Measurements from ENCODE around the gene CD300LF. TPM values are rescaled to one million over a fixed set of nuclear protein-coding genes. Genes with fewer than 3 reads are reported as not detected.

CD300LF gene
- total and polyA plus RNA-seq, 3 experiments from 2014 or later: not detected

DNA sequence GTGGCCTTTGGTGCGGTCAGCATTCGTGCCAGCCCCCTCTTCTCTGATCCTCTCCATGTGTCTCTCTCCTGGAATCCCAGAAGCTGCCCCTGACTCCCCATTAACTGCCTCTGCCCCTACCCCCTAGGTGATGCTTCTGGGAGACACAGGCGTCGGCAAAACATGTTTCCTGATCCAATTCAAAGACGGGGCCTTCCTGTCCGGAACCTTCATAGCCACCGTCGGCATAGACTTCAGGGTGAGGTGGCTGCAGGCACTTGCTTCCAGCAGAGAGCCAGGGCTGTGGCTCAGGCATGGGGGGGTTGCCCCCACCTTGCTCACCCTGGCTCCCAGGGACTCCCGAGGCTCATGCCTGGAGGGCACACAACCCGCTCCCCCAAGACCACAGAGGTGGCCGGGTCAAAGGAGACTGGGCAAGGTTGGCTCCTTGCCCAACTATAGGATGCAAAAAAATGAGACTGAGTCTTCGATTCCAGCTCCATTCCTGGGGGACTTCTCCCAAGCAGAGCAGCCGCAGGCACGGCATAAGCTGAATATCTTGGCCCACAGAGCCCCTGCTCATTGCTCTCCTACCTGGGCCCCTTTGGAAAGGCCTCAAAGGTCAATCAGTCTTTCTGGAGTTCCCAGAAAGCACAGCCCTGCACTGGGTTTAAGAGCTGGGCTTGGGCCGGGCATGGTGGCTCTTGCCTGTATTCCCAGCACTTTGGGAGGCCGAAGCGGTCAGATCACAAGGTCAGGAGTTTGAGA is 28.1 kb upstream of the CD300LF start:
- H3K27me3 ChIP-seq (ENCODE audit: insufficient read depth, low read length, poor library complexity, severe bottlenecking): no peaks in the 10 kb centered on the region
- peak overlapping the region; percentile 71 to 97 (median 85) for H3K4me3 Mint-ChIP-seq
- DNase-seq: peak in 1 of 5 donors; percentile 42
- peaks cover 0 to 9% (median 3%) of the 10 kb centered on the region in 3 donors for H3K36me3 Mint-ChIP-seq
- peaks cover 0 to 2% (median 0%) of the 10 kb centered on the region in 5 donors for H3K9me3 Mint-ChIP-seq
- peaks cover 90% of the 10 kb centered on the region for H3K4me1 ChIP-seq (ENCODE audit: insufficient read depth, low read length)
- H3K4me1 Mint-ChIP-seq: peaks cover 77 to 85% (median 78%) of the 10 kb centered on the region in 3 donors
- H3K27me3 Mint-ChIP-seq: no peaks in the 10 kb centered on the region
- H3K36me3 ChIP-seq (ENCODE audit: insufficient read depth, low read length): no peaks in the 10 kb centered on the region
- H3K4me3 ChIP-seq (ENCODE audit: low read length): no peak overlapping the region
- ChIA-PET CTCF (interaction anchor here (1.2 to 9.1 kb wide), 4 partner anchors 14 to 84 kb away, joined by 5 to 203 read pairs (median 33); no protein-coding TSS in a partner anchor), POLR2A (interaction anchor here (0.6 to 1.9 kb wide), 7 partner anchors 10 to 1997 kb away, joined by 3 to 8 read pairs (median 7); partner anchors contain the start of genes FDXR and MFSD11)
- H3K27ac ChIP-seq (ENCODE audit: low read depth, low read length): no peak overlapping the region
- H3K27ac Mint-ChIP-seq: peak overlapping the region in 6 of 8 donors; percentile 65 to 96 (median 92)
- H3K9me3 ChIP-seq (ENCODE audit: low read length): no peaks in the 10 kb centered on the region

DNA sequence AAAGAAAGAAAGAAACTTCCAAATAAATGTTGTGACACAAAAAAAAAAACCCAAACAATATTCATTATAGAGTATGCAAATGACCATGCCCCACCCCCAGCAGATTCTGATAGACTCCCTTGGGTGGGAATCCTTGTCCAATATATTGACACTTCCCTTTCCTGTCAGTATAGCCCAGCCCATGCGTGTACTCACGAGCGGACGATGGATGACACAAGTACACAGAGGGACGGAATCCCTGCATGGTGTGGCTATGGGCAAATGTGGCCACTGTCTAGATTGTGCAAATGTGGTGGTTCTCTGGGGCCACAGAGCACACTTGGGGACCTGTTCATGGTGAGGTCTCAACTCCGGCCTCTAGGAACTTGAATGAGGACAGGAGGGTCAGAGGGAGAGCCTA is 27.4 kb upstream of the CD300LF start:
- DNase-seq: peak in 1 of 5 donors; percentile 33
- ChIA-PET POLR2A (interaction anchor here (4.0 kb wide), 1 partner anchor 83 kb away, joined by 31 read pairs; no protein-coding TSS in a partner anchor), CTCF (interaction anchor here (3.3 to 9.1 kb wide), 3 partner anchors 15 to 83 kb away, joined by 33 to 203 read pairs (median 33); no protein-coding TSS in a partner anchor)
- H3K4me1 ChIP-seq (ENCODE audit: insufficient read depth, low read length): peaks cover 84% of the 10 kb centered on the region
- no peaks in the 10 kb centered on the region for H3K36me3 ChIP-seq (ENCODE audit: insufficient read depth, low read length)
- H3K9me3 ChIP-seq (ENCODE audit: low read length): no peaks in the 10 kb centered on the region
- H3K4me3 ChIP-seq (ENCODE audit: low read length): peak overlapping the region; percentile 18
- H3K36me3 Mint-ChIP-seq: peaks cover 0 to 9% (median 3%) of the 10 kb centered on the region in 3 donors
- H3K27me3 ChIP-seq (ENCODE audit: insufficient read depth, low read length, poor library complexity, severe bottlenecking): no peaks in the 10 kb centered on the region
- peak overlapping the region in 5 of 7 donors; percentile 41 to 99 (median 59) for H3K4me3 Mint-ChIP-seq
- no peak overlapping the region for H3K27ac ChIP-seq (ENCODE audit: low read depth, low read length)
- H3K27me3 Mint-ChIP-seq: no peaks in the 10 kb centered on the region
- peaks cover 0 to 2% (median 0%) of the 10 kb centered on the region in 5 donors for H3K9me3 Mint-ChIP-seq
- H3K27ac Mint-ChIP-seq: peak overlapping the region; percentile 32 to 95 (median 74)
- H3K4me1 Mint-ChIP-seq: peaks cover 74 to 82% (median 77%) of the 10 kb centered on the region in 3 donors

DNA sequence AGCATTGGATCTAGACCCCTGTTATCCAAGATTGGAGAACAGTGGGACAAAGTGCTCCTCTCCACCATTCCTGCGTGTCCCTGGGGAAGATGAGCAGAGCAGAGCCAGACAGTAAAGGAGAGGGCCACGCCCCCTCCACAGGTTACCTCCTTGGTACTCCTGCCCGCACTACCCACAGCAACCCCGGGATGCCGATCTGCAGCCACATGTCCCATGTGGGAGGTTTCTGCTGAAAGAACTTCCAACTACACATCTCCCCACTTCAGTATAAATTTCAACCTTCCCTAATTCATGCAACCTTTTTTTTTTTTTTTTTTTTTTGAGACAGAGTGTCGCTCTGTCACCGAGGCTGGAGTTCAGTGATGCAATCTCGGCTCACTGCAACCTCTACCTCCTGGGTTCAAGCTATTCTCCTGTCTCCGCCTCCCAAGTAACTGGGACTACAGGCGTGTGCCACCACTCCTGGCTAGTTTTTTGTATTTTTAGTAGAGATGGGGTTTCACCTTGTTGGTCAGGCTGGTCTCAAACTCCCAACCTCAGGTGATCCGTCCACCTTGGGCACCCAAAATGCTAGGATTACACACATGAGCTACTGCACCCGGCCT is 26.6 kb upstream of the CD300LF start:
- H3K4me3 ChIP-seq (ENCODE audit: low read length): peak overlapping the region; percentile 98
- Mint-ChIP-seq H3K4me3 (peak overlapping the region; percentile 91 to 99 (median 97)), H3K36me3 (peaks cover 0 to 7% (median 3%) of the 10 kb centered on the region in 3 donors), H3K9me3 (peaks cover 0 to 2% (median 0%) of the 10 kb centered on the region in 5 donors), H3K27ac (peak overlapping the region; percentile 80 to 95 (median 91)), H3K27me3 (no peaks in the 10 kb centered on the region), H3K4me1 (peaks cover 68 to 76% (median 73%) of the 10 kb centered on the region in 3 donors)
- no peaks in the 10 kb centered on the region for H3K27me3 ChIP-seq (ENCODE audit: insufficient read depth, low read length, poor library complexity, severe bottlenecking)
- H3K27ac ChIP-seq (ENCODE audit: low read depth, low read length): no peak overlapping the region
- CTCF ChIA-PET: interaction anchor here (1.0 to 9.1 kb wide), 7 partner anchors 16 to 367 kb away, joined by 3 to 203 read pairs (median 30); no protein-coding TSS in a partner anchor
- peak in 1 of 5 donors; percentile 51 for DNase-seq
- no peaks in the 10 kb centered on the region for H3K36me3 ChIP-seq (ENCODE audit: insufficient read depth, low read length)
- no peaks in the 10 kb centered on the region for H3K9me3 ChIP-seq (ENCODE audit: low read length)
- H3K4me1 ChIP-seq (ENCODE audit: insufficient read depth, low read length): peaks cover 76% of the 10 kb centered on the region
- POLR2A ChIA-PET: interaction anchor here (0.6 to 4.0 kb wide), 6 partner anchors 8 to 82 kb away, joined by 3 to 39 read pairs (median 12); partner anchors contain the start of gene NHERF1

DNA sequence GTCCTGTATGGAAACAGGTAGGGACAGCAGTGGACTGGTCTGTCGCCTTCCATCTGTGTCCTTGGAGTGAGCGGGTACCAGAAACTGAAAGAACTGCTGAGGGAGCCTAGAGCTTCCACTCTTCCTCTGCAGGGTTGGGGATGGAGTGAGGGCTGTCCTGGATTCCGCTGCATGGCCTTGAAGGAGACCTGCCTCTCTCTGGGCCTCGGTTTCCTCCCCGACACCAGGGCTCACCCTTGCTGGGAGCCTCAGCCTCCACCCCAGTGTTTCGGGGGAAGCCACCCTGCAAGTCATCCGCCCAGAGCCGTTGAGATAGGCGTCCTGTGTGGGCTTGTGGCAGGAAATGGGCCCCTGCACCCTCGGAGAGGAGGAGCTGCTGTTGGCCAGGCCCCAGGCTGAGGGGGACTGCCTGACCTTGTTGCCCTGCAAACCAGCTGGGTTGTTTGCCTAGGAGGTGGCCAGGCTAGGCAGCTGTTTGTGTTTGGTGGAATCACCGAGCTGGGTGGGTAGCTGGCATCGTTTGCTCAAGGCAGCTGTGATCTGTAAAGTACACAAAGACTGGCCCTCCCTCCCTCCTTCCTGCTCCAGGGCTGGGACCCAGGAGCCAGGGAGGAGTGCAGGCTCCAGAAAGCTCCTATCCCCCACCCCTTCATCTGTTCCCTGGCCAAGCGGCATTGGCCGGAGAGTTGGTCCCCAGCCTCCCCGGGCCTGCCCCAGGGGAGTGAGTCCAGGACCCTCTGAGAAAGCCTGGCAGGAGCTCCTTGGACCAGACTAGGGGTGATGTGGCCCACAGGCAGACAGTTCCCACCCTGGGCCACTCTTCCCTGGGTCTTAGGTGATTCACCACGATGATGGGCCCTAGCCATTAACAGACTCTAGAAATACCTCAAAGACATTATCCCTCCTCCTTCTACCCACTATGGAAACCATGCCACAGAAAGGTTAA is 25.6 kb upstream of the CD300LF start:
- Mint-ChIP-seq H3K4me3 (peak overlapping the region; percentile 91 to 99 (median 97)), H3K36me3 (peaks cover 0 to 4% (median 2%) of the 10 kb centered on the region in 3 donors), H3K9me3 (peaks cover 0 to 2% (median 0%) of the 10 kb centered on the region in 5 donors), H3K27ac (peak overlapping the region; percentile 80 to 95 (median 91)), H3K27me3 (no peaks in the 10 kb centered on the region), H3K4me1 (peaks cover 58 to 65% (median 63%) of the 10 kb centered on the region in 3 donors)
- peaks cover 66% of the 10 kb centered on the region for H3K4me1 ChIP-seq (ENCODE audit: insufficient read depth, low read length)
- POLR2A ChIA-PET: interaction anchor here (0.5 to 4.0 kb wide), 13 partner anchors 9 to 286 kb away, joined by 3 to 39 read pairs (median 4); partner anchors contain the start of genes NAT9 and NHERF1
- H3K36me3 ChIP-seq (ENCODE audit: insufficient read depth, low read length): no peaks in the 10 kb centered on the region
- H3K27ac ChIP-seq (ENCODE audit: low read depth, low read length): peak overlapping the region; percentile 63
- no peaks in the 10 kb centered on the region for H3K9me3 ChIP-seq (ENCODE audit: low read length)
- peak overlapping the region; percentile 98 for H3K4me3 ChIP-seq (ENCODE audit: low read length)
- CTCF ChIA-PET: interaction anchor here (0.6 to 9.1 kb wide), 24 partner anchors 8 to 368 kb away, joined by 3 to 203 read pairs (median 7); partner anchors contain the start of genes FDXR, GRIN2C and NAT9
- no peaks in the 10 kb centered on the region for H3K27me3 ChIP-seq (ENCODE audit: insufficient read depth, low read length, poor library complexity, severe bottlenecking)
- peak; percentile 68 to 91 (median 79) for DNase-seq

DNA sequence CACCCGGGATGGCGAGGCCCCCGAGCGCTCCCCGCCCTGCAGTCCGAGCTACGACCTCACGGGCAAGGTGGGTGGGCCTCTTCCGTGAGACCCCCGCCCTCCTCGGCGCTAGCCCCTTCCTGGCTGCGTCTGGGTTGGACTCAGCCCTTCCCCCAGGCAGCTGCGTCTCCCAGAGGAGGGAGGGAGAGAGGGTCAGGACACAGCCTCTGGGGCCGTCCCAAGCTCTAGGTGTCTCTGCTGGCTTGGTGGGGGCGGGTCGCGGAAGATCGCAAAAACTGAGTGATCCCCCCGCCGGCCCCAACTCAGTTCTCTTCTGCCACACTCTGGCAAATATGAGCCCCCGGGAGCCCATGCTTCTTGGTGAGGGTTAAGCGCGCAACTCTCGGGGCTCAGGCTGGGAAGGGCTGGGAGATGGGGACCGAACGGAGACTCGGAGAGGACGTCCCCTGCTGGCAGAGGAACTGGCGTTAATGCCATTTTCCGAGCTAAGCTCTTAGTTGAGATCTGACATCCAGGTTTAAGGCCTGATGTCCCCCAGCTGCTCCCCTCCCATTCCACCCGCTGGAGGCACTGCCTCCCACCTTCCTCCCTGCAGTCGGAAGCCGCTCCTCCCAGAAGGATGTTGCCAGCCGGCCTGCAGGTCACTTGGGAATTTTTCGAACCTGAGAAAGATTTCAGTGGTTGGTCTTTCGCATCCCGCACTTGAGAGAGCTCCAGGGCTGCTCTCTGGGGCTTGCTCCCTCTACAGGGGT is 24.8 kb upstream of the CD300LF start:
- Mint-ChIP-seq H3K27me3 (no peaks in the 10 kb centered on the region), H3K9me3 (no peaks in the 10 kb centered on the region), H3K4me3 (peak overlapping the region; percentile 91 to 99 (median 97)), H3K36me3 (peaks cover 0 to 2% (median 2%) of the 10 kb centered on the region in 3 donors), H3K4me1 (peaks cover 49 to 57% (median 55%) of the 10 kb centered on the region in 3 donors), H3K27ac (peak overlapping the region; percentile 80 to 95 (median 91))
- no peaks in the 10 kb centered on the region for H3K27me3 ChIP-seq (ENCODE audit: insufficient read depth, low read length, poor library complexity, severe bottlenecking)
- no peaks in the 10 kb centered on the region for H3K9me3 ChIP-seq (ENCODE audit: low read length)
- H3K36me3 ChIP-seq (ENCODE audit: insufficient read depth, low read length): no peaks in the 10 kb centered on the region
- H3K4me1 ChIP-seq (ENCODE audit: insufficient read depth, low read length): peaks cover 62% of the 10 kb centered on the region
- peak overlapping the region; percentile 63 for H3K27ac ChIP-seq (ENCODE audit: low read depth, low read length)
- peak in 4 of 5 donors; percentile 41 to 68 (median 56) for DNase-seq
- ChIA-PET POLR2A (interaction anchor here (0.5 to 4.0 kb wide), 13 partner anchors 9 to 139 kb away, joined by 3 to 39 read pairs (median 6); partner anchors contain the start of genes NAT9 and NHERF1), CTCF (interaction anchor here (0.6 to 9.1 kb wide), 24 partner anchors 8 to 330 kb away, joined by 3 to 203 read pairs (median 7); partner anchors contain the start of genes CD300LF, FDXR, GRIN2C and NAT9)
- peak overlapping the region; percentile 98 for H3K4me3 ChIP-seq (ENCODE audit: low read length)

DNA sequence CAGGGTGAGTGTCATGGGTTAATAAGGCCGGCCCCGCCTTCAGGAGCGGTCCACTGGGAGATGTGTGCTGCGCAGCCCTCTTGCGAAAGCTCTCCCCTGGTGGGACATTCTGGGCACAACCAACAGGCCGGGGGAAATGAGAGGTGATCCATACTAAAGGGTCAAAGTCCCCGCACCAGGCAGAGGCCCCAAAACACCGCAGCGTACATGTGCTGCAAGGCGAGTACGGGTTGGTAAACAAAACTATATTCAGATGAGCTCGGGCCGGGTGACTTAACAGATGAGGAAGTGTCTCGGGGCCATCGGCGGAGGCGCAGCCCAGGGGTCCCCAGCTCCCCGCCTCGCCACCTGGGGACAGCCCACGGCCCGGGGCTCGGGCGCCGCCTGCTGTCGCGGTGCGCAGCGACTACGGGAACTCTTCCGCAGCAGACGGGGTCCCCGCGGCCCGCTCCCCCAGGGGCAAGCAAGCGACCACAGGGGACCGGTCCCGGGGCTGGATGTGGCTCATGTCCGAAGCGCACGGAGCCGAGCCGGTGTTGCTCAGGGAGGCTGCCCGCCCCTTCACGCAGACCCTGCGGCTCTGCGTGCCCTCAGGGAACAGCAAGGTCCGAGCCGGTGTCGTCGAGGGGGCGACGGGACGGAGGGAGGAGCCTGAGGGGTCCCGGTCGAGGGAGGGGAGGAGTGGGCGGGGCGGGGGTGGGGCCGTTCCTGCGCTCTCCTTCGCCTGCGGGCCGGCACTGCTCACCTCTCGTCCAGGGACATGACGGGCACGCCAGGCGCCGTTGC is 24.0 kb upstream of the CD300LF start, which contains the start of gene RAB37:
RAB37 (plus strand) TSS at position 744 of the 786 bp plus-strand sequence; CDS start at position 761, 17 bp downstream.
- Mint-ChIP-seq H3K27ac (peak within 1 kb of the TSS; percentile 80 to 95 (median 91)), H3K27me3 (no peaks in the 10 kb centered on the region), H3K36me3 (peaks cover 0 to 2% (median 2%) of the 10 kb centered on the region in 3 donors), H3K4me3 (peak within 1 kb of the TSS; percentile 91 to 99 (median 97)), H3K4me1 (peaks cover 42 to 49% (median 48%) of the 10 kb centered on the region in 3 donors), H3K9me3 (no peaks in the 10 kb centered on the region)
- POLR2A ChIA-PET: interaction anchor here (0.6 to 4.0 kb wide), 9 partner anchors 9 to 140 kb away, joined by 3 to 39 read pairs (median 5); partner anchors contain the start of genes NAT9 and NHERF1
- CTCF ChIA-PET: interaction anchor here (0.6 to 9.1 kb wide), 37 partner anchors 9 to 293 kb away, joined by 3 to 203 read pairs (median 6); partner anchors contain the start of genes CD300LF, FDXR, GRIN2C and NAT9
- Histone ChIP-seq H3K4me1 (ENCODE audit: insufficient read depth, low read length) (peaks cover 58% of the 10 kb centered on the region), H3K9me3 (ENCODE audit: low read length) (no peaks in the 10 kb centered on the region), H3K27me3 (ENCODE audit: insufficient read depth, low read length, poor library complexity, severe bottlenecking) (no peaks in the 10 kb centered on the region), H3K36me3 (ENCODE audit: insufficient read depth, low read length) (no peaks in the 10 kb centered on the region), H3K27ac (ENCODE audit: low read depth, low read length) (peak within 1 kb of the TSS; percentile 63), H3K4me3 (ENCODE audit: low read length) (peak within 1 kb of the TSS; percentile 98)
- DNase-seq: peak; percentile 38 to 70 (median 52)

Data from CD8-positive, alpha-beta memory T cell (primary cell).